HG03432 (cell line): ENCODE measurements around the gene ALPK3.
"Not testable (repeated sequence)": the region's sequence is repeated elsewhere in the genome, so short reads cannot be mapped to it uniquely, and the experiment has no call there.

Experiments
- ATAC-seq: cut with Tn5 transposase; IDR thresholded peaks from one replicate; pipeline ENCODE4 v1.9.1; 2021; ENCODE audit warnings: mild to moderate bottlenecking, moderate library complexity; ENCODE audit not compliant: unreplicated experiment

The ALPK3 gene

DNA sequence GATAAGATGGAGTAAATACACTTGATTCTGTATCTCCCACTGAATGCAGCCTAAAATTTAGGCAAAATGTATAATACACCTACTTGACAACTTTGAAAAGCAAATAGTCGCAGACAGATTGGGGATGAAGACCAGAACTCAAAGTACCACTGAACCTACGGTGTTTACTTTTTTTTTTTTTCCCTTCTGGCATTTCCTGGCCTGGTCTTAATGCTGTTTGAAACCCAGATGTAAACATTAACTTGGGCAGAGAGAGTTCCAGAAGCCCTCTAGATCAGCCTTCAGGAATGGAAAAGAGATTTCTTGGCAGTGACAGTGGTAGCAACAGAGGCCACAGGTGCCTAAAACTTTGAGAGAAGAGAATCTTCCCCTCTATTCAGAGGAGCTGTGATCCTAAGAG is 27.8 kb downstream of the ALPK3 start:
- no peak for ATAC-seq

DNA sequence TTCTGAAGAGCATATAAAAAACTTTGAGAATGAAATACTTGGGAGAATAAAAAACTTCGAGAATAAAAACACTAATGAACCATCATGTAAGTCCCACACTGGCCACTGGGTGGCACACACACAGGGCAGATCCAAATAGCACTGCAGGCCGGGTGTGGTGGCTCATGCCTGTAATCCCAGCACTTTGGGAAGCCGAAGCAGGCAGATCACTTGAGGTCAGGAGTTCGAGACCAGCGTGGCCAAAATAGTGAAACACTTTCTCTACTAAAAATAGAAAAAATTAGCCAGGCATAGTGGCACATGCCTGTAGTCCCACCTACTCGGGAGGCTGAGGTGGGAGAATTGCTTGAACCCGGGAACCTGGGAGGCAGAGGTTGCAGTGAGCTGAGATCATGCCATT is 28.5 kb downstream of the ALPK3 start:
- not testable (repeated sequence) for ATAC-seq

DNA sequence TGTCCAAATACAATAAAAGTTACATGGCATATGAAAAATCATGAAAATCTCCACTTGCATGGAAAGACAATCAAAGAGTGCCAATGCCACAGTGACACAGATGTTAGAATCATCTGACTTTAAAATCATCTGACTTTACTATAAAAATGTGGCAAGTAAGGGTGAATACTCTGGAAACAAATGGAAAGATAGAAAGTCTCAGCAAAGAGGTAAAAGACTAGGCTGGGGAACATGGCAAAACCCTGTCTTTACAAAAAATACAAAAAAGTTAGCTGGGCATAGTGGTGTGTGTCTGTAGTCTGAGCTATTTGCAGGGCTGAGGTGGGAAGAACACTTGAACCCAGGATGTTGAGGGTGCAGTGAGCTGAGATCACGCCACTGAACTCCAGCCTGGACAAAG is 29.1 kb downstream of the ALPK3 start:
- ATAC-seq = no peak

DNA sequence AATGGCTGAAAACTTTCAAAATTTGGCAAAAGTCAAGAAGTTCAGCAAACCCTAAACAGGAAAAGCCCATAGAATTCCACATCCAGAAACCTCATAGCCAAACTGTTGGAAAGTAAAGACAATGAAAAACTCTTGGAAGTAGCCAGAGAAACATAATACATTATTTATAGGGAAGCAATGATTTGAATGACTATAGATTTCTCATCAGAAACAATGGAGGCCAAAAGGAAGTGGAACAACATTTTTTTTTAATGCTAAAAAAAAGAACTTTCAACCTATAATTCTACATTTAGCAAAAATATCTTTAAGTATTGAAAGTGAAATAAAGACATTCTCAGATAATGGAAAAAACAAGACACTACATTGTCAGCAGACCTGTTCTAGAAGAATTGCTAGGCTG is 30.2 kb downstream of the ALPK3 start:
- no peak for ATAC-seq

DNA sequence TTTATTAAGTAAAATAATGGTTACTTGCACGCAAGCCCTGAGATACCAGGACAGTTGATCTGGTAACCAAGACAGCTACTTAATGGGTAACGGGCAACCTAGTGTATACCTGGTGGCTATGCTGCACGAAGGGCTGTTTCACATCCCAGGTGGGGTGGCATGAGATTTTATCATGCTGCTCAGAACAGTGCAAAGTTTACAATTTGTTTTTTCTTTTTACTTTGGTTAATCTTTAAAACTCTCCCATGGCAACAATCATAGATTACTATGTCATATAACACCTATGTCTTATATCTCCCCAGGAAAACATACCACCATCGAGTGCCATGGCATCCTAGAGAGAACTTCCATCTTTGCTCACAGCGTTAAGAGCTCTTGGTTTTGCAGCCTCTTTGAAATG is 35.1 kb downstream of the ALPK3 start:
- ATAC-seq = no peak

DNA sequence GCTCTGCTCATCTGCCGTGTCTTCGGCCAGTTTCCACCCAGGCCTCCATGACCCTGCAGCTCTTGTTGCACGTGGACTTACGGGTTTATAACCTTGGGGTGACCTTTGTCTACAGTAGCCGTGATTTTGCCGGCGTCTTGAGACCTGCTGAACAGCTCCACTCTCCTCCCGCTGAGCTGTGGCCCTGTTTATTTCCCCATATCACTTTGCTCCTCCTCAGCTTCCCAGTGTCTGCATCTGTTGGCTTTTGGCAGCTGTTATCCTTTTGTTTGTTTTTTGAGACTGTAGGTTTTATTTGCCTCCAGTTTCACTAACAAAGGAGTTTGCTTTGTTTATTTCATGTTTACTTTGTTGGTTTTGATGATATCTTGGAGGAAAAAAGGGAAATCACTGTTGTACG is 38.0 kb downstream of the ALPK3 start:
- ATAC-seq = no peak

DNA sequence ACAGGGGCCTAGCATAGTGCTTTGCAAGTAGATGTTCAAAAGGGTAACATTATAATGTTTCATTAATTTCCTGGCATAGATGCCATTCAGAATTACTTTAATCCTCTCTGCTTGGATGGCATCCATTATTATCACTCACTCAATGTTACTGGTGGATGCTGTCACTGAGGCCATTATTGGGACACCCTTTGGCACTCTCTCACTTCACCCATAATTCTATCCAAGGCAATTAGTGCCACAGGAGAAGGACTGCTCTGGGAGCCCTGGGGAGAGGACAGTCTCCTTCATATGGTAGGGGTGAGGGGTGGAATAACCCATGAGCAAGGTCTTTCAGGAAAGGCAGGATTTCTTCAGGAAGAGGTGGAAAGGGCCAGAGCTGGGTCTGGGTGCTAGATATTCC is 38.6 kb downstream of the ALPK3 start:
- ATAC-seq = no peak

DNA sequence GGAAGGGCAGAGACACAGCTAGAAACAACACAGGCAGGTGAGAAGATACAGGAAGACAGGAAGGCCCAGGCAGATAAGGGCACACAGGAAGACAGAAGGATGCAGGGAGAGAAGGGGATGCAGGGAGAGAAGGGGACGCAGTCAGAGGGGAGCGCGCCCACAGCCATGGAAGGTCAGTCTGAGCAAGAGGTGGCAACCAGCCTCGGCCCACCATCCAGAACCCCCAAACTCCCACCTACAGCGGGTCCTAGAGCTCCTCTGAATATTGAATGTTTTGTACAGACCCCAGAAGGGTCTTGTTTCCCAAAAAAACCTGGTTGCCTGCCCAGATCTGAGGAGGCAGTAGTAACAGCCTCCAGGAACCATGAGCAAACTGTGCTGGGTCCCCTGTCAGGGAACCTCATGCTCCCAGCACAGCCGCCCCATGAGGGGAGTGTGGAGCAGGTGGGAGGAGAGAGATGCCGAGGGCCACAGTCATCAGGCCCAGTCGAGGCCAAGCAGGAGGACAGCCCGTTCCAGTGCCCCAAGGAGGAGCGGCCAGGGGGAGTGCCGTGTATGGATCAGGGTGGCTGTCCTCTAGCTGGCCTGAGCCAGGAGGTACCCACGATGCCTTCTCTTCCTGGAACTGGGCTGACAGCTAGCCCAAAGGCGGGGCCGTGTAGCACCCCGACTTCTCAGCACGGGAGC is 39.7 kb downstream of the ALPK3 start:
- ATAC-seq = no peak

DNA sequence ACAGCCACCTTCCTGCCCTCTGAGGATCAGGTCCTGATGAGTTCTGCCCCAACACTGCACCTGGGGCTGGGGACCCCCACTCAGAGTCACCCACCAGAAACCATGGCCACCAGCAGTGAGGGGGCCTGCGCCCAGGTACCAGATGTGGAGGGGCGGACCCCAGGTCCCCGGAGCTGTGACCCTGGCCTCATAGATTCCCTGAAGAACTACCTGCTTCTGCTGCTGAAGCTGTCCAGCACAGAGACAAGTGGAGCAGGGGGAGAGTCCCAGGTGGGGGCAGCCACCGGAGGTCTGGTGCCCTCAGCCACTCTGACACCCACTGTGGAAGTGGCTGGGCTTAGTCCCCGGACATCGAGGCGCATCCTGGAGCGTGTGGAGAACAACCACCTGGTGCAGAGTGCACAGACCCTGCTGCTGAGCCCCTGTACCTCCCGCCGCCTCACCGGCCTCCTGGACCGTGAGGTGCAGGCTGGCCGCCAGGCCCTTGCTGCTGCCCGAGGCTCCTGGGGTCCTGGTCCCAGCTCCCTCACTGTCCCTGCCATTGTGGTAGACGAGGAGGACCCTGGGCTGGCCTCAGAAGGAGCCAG is 40.4 kb downstream of the ALPK3 start:
- ATAC-seq = no peak

DNA sequence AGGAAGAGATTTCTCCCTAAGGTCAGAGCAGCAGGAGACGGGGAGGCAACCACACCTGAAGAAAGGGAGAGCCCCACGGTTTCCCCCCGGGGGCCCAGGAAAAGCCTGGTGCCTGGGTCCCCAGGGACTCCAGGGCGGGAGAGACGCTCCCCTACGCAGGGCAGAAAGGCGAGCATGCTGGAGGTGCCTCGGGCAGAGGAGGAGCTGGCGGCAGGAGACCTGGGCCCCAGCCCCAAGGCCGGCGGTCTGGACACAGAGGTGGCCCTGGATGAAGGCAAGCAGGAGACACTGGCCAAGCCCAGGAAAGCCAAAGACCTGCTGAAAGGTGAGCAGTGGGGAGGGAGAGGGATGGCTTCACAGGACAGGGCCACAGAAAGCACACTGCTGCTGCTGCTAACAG is 41.1 kb downstream of the ALPK3 start:
- no peak for ATAC-seq

DNA sequence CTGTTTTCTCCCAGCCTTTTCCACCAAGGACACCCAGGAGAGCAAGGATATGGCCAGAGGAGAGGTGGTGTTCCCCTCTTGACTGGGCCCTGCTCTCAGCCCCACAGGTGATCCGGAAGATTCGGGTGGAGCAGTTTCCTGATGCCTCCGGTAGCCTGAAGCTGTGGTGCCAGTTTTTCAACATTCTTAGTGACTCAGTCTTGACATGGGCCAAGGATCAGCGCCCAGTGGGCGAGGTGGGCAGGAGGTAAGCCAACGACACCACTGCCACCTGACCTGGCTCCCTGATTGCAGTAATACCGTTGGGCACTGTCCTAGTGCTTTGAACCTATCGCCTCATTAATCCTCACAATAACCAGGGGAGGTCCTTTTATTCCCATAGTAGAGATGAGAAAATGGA is 42.0 kb downstream of the ALPK3 start:
- no peak for ATAC-seq

DNA sequence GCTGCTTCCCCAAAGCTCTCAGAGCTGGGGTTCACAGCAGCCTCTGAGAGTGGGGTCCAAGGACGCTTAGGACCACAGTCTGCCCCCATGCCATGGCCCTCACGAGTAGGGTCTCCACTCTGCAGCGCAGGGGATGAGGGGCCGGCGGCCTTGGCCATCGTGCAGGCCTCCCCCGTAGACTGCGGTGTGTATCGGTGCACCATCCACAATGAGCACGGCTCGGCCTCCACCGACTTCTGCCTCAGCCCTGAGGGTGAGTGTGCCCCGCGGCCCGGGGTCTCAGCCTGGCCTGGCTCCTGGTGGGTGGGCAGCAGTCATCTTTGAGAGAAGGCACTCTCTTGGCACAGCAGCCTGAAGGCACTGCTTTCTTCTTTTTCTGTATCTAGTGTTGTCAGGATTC is 42.5 kb downstream of the ALPK3 start:
- no peak for ATAC-seq

DNA sequence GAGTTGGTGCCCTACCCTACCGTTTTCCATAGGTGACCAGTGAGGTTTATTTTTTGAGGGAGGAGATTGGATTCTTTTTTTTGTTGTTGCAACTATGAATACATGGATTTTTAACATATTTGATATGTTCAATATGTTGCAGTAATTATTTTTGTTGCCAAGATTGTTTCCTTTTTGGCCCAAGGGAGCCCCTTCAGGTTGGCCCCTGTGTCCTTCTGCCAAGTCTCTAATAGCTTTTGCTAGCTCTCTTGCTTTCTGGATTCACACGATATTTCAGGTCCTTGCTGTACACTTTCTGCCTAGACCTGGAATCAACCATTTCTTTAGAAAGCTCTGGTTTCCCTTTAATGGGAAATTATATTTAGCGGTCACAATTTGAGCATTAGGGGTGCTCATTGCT is 44.6 kb downstream of the ALPK3 start:
- no peak for ATAC-seq

DNA sequence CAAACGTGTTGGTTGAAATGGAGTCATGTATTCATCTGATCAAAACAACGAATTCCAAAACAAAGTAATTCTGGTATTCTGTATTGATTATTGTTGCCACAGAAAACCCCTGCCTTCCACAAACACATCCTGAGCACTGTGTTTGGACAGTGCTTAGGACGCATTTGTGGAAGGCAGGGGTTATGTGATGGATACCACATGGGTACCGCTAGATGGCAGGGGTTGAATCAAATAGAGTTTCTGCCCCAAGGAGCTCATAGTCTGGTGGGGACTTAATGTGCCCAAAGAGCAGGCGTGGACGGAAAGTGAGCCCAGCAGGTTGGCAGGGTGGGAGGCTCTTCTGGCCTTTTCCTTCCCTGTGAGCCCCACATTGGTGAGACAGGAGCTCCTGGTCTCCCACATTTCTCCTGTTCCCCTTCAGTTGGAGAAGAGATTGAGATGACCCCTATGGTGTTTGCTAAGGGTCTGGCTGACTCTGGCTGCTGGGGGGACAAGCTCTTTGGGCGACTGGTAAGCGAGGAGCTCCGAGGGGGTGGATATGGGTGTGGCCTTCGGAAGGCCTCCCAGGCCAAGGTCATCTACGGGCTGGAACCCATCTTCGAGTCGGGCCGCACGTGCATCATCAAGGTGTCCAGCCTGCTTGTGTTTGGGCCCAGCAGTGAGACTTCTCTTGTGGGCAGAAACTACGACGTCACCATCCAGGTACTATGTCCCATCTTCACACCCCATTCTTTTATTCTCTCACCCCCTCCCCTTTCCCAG is 45.2 kb downstream of the ALPK3 start:
- ATAC-seq = no peak

DNA sequence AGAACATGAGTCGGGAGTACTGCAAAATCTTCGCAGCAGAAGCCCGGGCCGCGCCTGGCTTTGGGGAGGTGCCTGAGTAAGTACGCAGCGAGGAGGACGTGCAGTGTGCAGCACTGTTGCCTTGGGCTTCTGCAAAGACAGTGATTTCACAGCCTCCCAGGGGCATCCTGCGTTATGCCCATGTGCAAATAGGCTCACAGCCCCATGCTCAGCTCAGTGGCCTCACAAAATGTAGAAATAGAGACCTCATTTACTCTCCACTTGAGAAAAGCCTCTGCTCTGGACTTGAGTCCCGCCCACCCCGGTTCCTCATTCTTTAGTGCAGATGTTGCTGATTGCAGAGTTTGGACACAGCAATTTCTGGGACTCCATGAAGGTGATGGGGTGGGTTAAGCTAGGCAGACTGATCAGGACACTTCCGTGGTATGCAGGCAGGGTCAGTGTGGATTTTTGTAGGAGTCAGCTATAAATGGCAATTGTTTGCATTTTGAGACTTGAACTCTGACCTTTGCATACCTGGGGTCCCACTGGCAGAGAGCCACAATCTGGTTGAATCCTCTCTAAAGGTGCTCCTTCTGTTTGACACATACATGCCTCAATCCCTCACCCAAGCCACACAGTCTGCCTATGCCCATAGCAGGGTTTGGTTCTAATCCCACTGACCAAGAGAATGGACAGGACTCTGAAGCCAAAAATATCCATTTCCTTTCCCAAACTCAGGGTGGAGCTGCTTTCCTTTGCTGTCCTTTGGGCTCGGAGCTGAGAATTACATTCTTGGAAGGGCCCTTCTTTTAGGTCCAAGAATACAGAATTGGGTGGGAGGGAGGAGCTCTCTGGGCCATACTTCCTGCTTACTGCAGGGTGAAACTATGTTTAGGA is 46.6 kb downstream of the ALPK3 start:
- ATAC-seq = no peak

DNA sequence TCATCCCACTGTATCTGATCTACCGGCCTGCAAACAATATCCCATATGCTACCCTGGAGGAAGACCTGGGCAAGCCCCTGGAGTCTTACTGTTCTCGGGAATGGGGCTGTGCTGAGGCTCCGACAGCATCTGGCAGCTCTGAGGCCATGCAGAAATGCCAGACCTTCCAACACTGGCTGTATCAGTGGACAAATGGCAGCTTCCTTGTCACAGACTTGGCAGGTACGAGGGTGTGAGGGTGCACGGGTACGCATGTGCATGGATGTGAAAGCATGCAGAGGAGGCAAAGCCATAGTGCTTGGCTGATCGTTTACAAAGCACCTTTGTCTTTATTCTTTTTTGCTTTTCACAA is 47.3 kb downstream of the ALPK3 start:
- ATAC-seq = no peak

DNA sequence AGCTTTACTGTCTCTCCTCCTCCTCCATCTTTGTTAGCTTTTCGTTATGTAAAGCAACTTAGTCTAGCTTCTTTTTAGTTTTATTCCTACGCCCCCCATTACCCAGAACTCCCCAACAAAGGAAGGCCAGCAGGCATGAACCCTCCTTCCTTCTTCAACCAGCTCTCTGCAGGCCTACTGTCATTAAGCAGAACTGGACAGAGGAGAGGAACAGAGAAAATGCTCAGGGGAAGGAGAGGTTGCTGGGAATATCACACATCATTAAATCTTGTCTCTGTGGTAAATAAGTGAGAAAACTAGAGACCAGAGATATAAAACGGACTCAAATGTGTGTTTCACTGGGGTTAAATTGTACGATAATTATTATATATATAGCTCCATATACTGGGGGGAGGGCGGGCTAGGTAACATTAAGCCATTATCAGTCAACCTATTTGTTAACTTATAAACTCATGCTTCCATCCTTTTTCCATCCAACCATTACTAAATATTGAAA is 48.0 kb downstream of the ALPK3 start:
- no peak for ATAC-seq

DNA sequence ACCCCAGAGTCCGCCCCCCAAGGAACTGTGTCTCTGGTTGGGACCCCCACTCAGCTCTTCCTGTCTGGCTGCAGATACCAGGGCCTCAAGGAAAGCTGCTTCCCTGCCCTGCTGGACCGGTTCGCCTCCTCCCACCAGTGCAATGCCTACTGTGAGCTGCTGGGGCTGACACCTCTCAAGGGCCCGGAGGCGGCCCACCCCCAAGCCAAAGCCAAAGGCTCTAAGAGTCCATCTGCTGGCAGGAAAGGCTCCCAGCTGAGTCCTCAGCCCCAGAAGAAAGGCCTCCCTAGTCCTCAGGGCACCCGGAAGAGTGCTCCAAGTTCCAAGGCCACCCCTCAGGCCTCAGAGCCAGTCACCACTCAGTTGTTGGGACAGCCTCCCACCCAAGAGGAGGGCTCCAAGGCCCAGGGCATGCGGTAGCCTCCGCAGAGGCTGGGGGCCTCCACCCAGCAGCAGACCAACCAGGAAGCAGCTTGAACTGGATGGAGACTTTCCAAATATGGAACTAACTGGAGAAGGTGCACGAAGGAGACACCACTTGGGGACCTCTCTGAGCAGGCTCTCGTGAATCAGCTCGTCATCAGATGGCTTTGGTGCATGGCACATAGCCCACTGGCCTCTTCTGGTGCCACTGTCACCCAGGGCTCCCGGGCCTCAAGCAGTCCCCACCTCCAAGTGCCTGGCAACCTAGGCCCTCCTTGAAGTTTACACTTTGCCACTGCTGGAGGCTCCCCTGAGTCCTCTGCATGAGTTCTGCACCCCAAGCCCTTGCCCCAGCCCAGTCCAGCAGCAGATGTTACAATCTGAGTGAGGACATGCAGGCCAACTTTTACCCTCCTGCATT is 51.1 kb downstream of the ALPK3 start:
- ATAC-seq = no peak

DNA sequence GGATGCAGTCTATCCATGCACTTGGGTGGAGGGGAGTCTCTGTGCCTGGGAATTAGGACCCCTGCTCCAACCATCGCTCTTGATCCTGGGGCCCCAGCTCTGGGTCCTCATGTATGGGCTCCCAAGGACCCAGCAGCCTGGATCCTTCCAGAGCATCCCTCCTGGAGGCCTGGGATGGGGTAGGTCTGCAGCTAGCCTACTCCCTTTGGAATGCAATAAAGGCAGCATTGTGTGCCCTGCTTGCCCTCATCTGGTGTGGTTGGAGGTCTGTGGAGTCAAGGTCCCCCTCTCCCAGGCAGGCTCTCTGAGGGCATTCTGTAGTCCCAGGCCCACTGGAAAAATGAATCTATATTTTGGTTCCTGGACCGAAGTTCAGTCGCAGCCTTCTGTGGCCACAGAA is 52.4 kb downstream of the ALPK3 start:
- ATAC-seq = no peak

DNA sequence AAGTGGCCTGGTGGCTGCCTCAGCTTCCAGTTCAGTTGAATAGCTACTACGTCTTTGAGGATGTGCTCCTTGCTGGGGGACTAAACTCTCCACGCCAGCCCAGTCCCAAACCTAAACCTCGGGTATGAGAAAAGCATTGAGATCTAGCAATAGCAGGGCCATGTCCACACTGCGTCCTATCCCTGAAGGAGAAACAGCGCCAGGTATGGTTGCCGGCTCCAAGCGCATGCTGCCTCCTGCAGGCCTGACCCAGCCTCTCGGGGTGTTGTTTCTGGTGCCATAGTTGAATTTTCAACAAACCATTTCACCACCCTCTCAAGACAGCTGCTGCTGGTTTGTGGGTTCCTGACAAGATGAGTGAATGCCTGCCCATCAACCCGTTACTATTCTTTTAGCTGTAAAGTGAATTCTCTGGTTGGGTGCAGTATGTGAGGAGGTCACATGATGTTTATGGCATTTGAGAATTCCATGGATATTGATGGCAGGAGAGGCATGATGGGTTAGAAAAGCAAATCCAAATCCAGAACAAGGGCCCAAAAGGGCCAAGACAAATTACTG is 54.4 kb downstream of the ALPK3 start:
- no peak for ATAC-seq
